ENCODE data around the gene ZMYND11.
"Not testable (repeated sequence)": the region's sequence is repeated elsewhere in the genome, so short reads cannot be mapped to it uniquely, and the experiment has no call there.

Gene ZMYND11

GRCh38 chr10:282294-283139 lies 147.3 kb downstream of the ZMYND11 start:
- DNase-seq (ENCODE audit: low spot score) = no peak

- DNase-seq (ENCODE audit: low spot score) = no peak
Observed at GRCh38 chr10:283140-283479, 147.9 kb downstream of the ZMYND11 start.

- DNase-seq (ENCODE audit: low spot score) = no peak
Observed at GRCh38 chr10:283916-284356, 148.7 kb downstream of the ZMYND11 start.

GRCh38 chr10:285216-285615 lies 150.0 kb downstream of the ZMYND11 start:
- DNase-seq (ENCODE audit: low spot score) = no peak

- no peak for DNase-seq (ENCODE audit: low spot score)
Observed at GRCh38 chr10:287026-287709, 151.9 kb downstream of the ZMYND11 start.

- peak; percentile 5 for DNase-seq (ENCODE audit: low spot score)
Observed at GRCh38 chr10:287814-288213, 152.6 kb downstream of the ZMYND11 start.

GRCh38 chr10:288316-289200 lies 153.3 kb downstream of the ZMYND11 start:
- DNase-seq (ENCODE audit: low spot score) = no peak

GRCh38 chr10:289581-289980 lies 154.3 kb downstream of the ZMYND11 start:
- no peak for DNase-seq (ENCODE audit: low spot score)

- no peak for DNase-seq (ENCODE audit: low spot score)
Observed at GRCh38 chr10:290026-290725, 154.9 kb downstream of the ZMYND11 start.

- peak; percentile 4 for DNase-seq (ENCODE audit: low spot score)
Observed at GRCh38 chr10:293636-294035, 158.4 kb downstream of the ZMYND11 start.

- no peak for DNase-seq (ENCODE audit: low spot score)
Observed at GRCh38 chr10:297567-297966, 162.3 kb downstream of the ZMYND11 start.

GRCh38 chr10:298033-298432 lies 162.8 kb downstream of the ZMYND11 start:
- no peak for DNase-seq (ENCODE audit: low spot score)

- no peak for DNase-seq (ENCODE audit: low spot score)
Observed at GRCh38 chr10:299512-299911, 164.3 kb downstream of the ZMYND11 start.

- DNase-seq (ENCODE audit: low spot score) = no peak
Observed at GRCh38 chr10:299969-300368, 164.7 kb downstream of the ZMYND11 start.

- not testable (repeated sequence) for DNase-seq (ENCODE audit: low spot score)
Observed at GRCh38 chr10:300580-300979, 165.3 kb downstream of the ZMYND11 start.

GRCh38 chr10:301536-301935 lies 166.3 kb downstream of the ZMYND11 start:
- DNase-seq (ENCODE audit: low spot score) = no peak

Measured in COLO829 (cell line).